Peyer's patch (tissue), 4 donors: ENCODE results near the gene KLF2. TPM values are rescaled to one million over a fixed set of nuclear protein-coding genes. Genes with fewer than 3 reads are reported as not detected.

ENCODE experiments used
- DNase-seq, 3 donors: peaks; one replicate each; pipeline ENCODE4 v3.0.0-alpha.2; 2017 to 2019
- H3K27ac ChIP-seq, 4 donors: fragments of 200-600 bp; sonication (generic); one replicate each; pipeline ENCODE4 v1.5.1; 2016 to 2019
- H3K27me3 ChIP-seq, 2 donors: fragments of 200-600 bp; sonication (generic); one replicate each; pipeline ENCODE4 v1.5.1; 2019
- H3K36me3 ChIP-seq, 3 donors: fragments of 200-600 bp; sonication (generic); one replicate each; pipeline ENCODE4 v1.5.1; 2016 to 2019
- H3K4me1 ChIP-seq, 4 donors: fragments of 200-600 bp; sonication (generic); one replicate each; pipeline ENCODE4 v1.5.1; 2016 to 2019
- H3K4me3 ChIP-seq, 4 donors: fragments of 200-600 bp; sonication (generic); 1 replicate in 3 of 4; 2 replicates in 1 of 4; pipeline ENCODE4 v1.5.1; 2016 to 2019; ENCODE audit warnings: mild to moderate bottlenecking in 1 of 4
- H3K9me3 ChIP-seq, 4 donors: fragments of 200-600 bp; sonication (generic); one replicate each; pipeline ENCODE4 v1.5.1; 2016 to 2019; ENCODE audit warnings: mild to moderate bottlenecking in 1 of 4
- CTCF ChIP-seq, 6 experiments: fragments of 450-650 bp in 4 of 6; fragments of 200-600 bp in 2 of 6; sonication (generic) in 1 of 6; IDR thresholded peaks; one replicate each; pipeline ENCODE4 v1.5.1; 2017 to 2019; ENCODE audit warnings: antibody characterized with exemption in 6 of 6, mild to moderate bottlenecking in 3 of 6, moderate library complexity in 1 of 6
- POLR2A ChIP-seq, 2 donors: fragments of 450-650 bp; IDR thresholded peaks; one replicate each; pipeline ENCODE4 v1.5.1; 2017; ENCODE audit warnings: antibody characterized with exemption in 2 of 2, mild to moderate bottlenecking in 2 of 2, moderate library complexity in 2 of 2
- total RNA-seq, 4 donors: library from RNA; depleted of rRNA; stranded (reverse); fragments of >200 nt; gene quantifications; one replicate each; pipeline ENCODE4 v1.1.0, GENCODE V29; 2016

The KLF2 gene
- total RNA-seq, 4 donors from 2014 or later = 12.1 to 129 (median 37.2) TPM

GRCh38 chr19:16377521-16377920, 52.9 kb downstream of the KLF2 start:
- peaks cover 0 to 37% (median 0%) of the 10 kb centered on the region in 3 donors for H3K36me3 ChIP-seq
- H3K27ac ChIP-seq = no peak overlapping the region
- peaks cover 0 to 29% (median 7%) of the 10 kb centered on the region in 4 donors for H3K4me1 ChIP-seq
- no peaks in the 10 kb centered on the region for H3K27me3 ChIP-seq
- TF ChIP-seq POLR2A (IDR thresholded peaks at IDR 0.05) (no peak), CTCF (IDR thresholded peaks at IDR 0.05) (no peak)
- no peak for DNase-seq
- no peaks in the 10 kb centered on the region for H3K9me3 ChIP-seq
- H3K4me3 ChIP-seq = no peak overlapping the region

Other genes with a start within 250 kb of the KLF2 start
- 100 to 1,000 TPM; 125 to 423 (median 139) TPM for gene TPM4, start 248.3 kb upstream of the KLF2 start, total RNA-seq
- 100 to 1,000 TPM in 2 of 4 donors, 10 to 100 TPM in 2; 53.6 to 138 (median 113) TPM for gene RAB8A, start 212.9 kb upstream of the KLF2 start, total RNA-seq
- gene HSH2D, start 181.1 kb upstream of the KLF2 start, total RNA-seq = 100 to 1,000 TPM in 1 of 4 donors, 10 to 100 TPM in 3; 28.0 to 111 (median 58.8) TPM
- not detected for gene CIB3, start 151.3 kb upstream of the KLF2 start, total RNA-seq
- 100 to 1,000 TPM in 2 of 4 donors, 10 to 100 TPM in 2; 88.0 to 116 (median 102) TPM for gene FAM32A, start 139.4 kb upstream of the KLF2 start, total RNA-seq
- gene AP1M1, start 126.9 kb upstream of the KLF2 start, total RNA-seq = 10 to 100 TPM; 52.7 to 83.9 (median 62.8) TPM
- gene EPS15L1, start 147.1 kb downstream of the KLF2 start, total RNA-seq = 10 to 100 TPM; 18.2 to 37.0 (median 35.2) TPM
- gene CALR3, start 171.3 kb downstream of the KLF2 start, total RNA-seq = not detected
- 10 to 100 TPM in 1 of 4 donors, 1 to 10 TPM in 3; 3.7 to 13.2 (median 8.0) TPM for gene C19orf44, start 171.6 kb downstream of the KLF2 start, total RNA-seq
- 10 to 100 TPM; 11.4 to 26.4 (median 22.4) TPM for gene CHERP, start 217.6 kb downstream of the KLF2 start, total RNA-seq
- gene SLC35E1, start 247.6 kb downstream of the KLF2 start, total RNA-seq = 10 to 100 TPM; 23.9 to 62.0 (median 41.9) TPM